CD8-positive, alpha-beta memory T cell (primary cell): ENCODE measurements around the gene TBC1D17. TPM values are rescaled to one million over a fixed set of nuclear protein-coding genes. Genes with fewer than 3 reads are reported as not detected.

Experiments
- CTCF ChIA-PET: fragments of 350-600 bp; sonication (Branson Sonifier 250); formaldehyde crosslinking; loops from one replicate; lab custom pipeline; 2021; ENCODE audit warnings: antibody characterized with exemption; lab: Charles Lee
- POLR2A ChIA-PET: fragments of 350-600 bp; sonication (Branson Sonifier 250); formaldehyde crosslinking; loops from one replicate; lab custom pipeline; 2021; ENCODE audit warnings: antibody characterized with exemption; lab: Charles Lee
- DNase-seq, 5 donors: peaks; one replicate each; pipeline versions ENCODE4 v3.0.0 to v3.0.0-alpha.2; 2020 to 2022; ENCODE audit warnings: mixed read lengths in 1 of 5
- H3K27ac ChIP-seq: one replicate; pipeline ENCODE4 v1.7.0; 2013; ENCODE audit warnings: low read depth, mild to moderate bottlenecking, low read length, moderate library complexity
- H3K27me3 ChIP-seq: 2 replicates; pipeline ENCODE4 v1.7.0; 2013; ENCODE audit warnings: low read length, mild to moderate bottlenecking; ENCODE audit not compliant: insufficient read depth, poor library complexity, severe bottlenecking
- H3K36me3 ChIP-seq: 2 replicates; pipeline ENCODE4 v1.7.0; 2013; ENCODE audit warnings: mild to moderate bottlenecking, low read length, moderate library complexity; ENCODE audit not compliant: insufficient read depth
- H3K4me1 ChIP-seq: 2 replicates; pipeline ENCODE4 v1.7.0; 2013; ENCODE audit warnings: mild to moderate bottlenecking, low read length, moderate library complexity; ENCODE audit not compliant: insufficient read depth
- H3K4me3 ChIP-seq: 2 replicates; pipeline ENCODE4 v1.7.0; 2013; ENCODE audit warnings: mild to moderate bottlenecking, low read length
- H3K9me3 ChIP-seq: 2 replicates; pipeline ENCODE4 v1.7.0; 2013; ENCODE audit warnings: mild to moderate bottlenecking, low read length
- H3K27ac Mint-ChIP-seq, 8 donors: one replicate each; pipeline ENCODE4 v1.8.0; 2020 to 2021; ENCODE audit warnings: mixed read lengths in 8 of 8, mild to moderate bottlenecking in 6 of 8, inconsistent platforms in 3 of 8, moderate library complexity in 3 of 8
- H3K27me3 Mint-ChIP-seq, 2 donors: one replicate each; pipeline ENCODE4 v1.8.0; 2020 to 2021; ENCODE audit warnings: mixed read lengths in 2 of 2, mild to moderate bottlenecking in 1 of 2, moderate library complexity in 1 of 2
- H3K36me3 Mint-ChIP-seq, 3 donors: one replicate each; pipeline ENCODE4 v1.8.0; 2020 to 2021; ENCODE audit warnings: mixed read lengths in 3 of 3, inconsistent platforms in 1 of 3, mild to moderate bottlenecking in 1 of 3
- H3K4me1 Mint-ChIP-seq, 3 donors: one replicate each; pipeline ENCODE4 v1.8.0; 2020 to 2021; ENCODE audit warnings: mixed read lengths in 3 of 3, inconsistent platforms in 1 of 3, mild to moderate bottlenecking in 1 of 3
- H3K4me3 Mint-ChIP-seq, 7 donors: one replicate each; pipeline ENCODE4 v1.8.0; 2020 to 2021; ENCODE audit warnings: mixed read lengths in 7 of 7, mild to moderate bottlenecking in 6 of 7, moderate library complexity in 4 of 7, inconsistent platforms in 2 of 7
- H3K9me3 Mint-ChIP-seq, 5 donors: one replicate each; pipeline ENCODE4 v1.8.0; 2020 to 2022; ENCODE audit warnings: mixed read lengths in 5 of 5, mild to moderate bottlenecking in 3 of 5, moderate library complexity in 2 of 5, inconsistent platforms in 1 of 5
- polyA plus RNA-seq: library from polyadenylated mRNA; unstranded; fragments of 300-500 nt; fragmentation: Illumina TruSeq; gene quantifications from one replicate; pipeline ENCODE4 v1.2.3, GENCODE V29; 2021
- total RNA-seq, 2 experiments: library from RNA; stranded (reverse); gene quantifications; one replicate each; pipeline ENCODE4 v1.2.3, GENCODE V29; 2021

TBC1D17 gene
- total and polyA plus RNA-seq, 3 experiments from 2014 or later, result 16.8 to 33.5 (median 31.7) TPM

DNA sequence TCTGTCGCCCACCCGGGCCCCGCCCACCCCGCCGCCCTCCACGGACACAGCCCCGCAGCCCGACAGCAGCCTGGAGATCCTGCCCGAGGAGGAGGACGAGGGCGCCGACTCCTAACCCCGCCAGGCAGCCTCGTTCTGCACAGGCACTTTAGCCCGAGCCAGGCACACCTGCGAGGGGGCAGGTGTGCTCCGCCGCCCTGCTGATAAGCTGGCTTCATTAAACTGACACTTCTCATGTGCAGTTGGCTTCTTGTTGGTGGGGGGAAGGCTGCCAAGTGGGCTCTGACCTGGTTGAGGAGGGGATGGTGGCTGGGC, 11.0 kb downstream of the TBC1D17 start:
- Histone ChIP-seq H3K9me3 (no peaks in the 10 kb centered on the region), H3K4me1 (peaks cover 5% of the 10 kb centered on the region), H3K4me3 (no peak overlapping the region), H3K36me3 (peaks cover 5% of the 10 kb centered on the region), H3K27ac (no peak overlapping the region), H3K27me3 (no peaks in the 10 kb centered on the region)
- Mint-ChIP-seq H3K36me3 (peaks cover under 1 to 28% (median 2%) of the 10 kb centered on the region in 3 donors), H3K9me3 (no peaks in the 10 kb centered on the region), H3K27ac (no peak overlapping the region), H3K4me1 (peaks cover 7 to 19% (median 13%) of the 10 kb centered on the region in 3 donors), H3K4me3 (peak overlapping the region in 2 of 7 donors; percentile 37 to 86), H3K27me3 (peaks cover 0 to 2% of the 10 kb centered on the region in 2 donors)
- DNase-seq, result no peak
- ChIA-PET CTCF (no interaction called here), POLR2A (no interaction called here)

DNA sequence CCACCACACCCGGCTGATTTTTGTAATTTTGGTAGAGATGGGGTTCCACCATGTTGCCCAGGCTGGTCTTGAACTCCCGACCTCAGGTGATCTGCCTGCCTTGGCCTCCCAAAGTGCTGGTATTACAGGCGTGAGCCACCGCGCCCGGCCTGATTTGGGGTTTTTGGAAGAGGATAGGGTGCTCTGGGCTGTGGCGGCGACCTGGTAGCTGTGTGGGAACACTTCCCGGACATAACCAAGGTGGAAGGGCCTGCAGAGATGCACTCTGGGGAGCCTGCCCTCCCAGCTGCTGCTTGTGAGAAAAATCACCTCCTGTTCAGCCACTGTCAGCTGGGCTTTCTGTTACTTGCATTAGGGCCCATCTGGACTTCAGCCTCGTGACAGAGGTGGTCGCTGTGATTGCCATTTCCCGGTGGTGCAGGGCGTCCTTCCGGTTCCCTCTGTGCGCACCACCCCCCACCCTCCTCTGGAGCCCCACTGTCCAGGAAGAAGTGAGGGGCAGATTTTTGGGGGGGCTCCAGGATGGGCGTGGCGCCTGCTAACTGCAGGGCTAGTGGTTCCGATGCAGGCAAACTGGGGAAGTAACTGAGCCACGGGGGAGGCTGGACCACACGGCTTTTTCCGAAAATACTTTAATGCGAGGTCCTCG, 11.7 kb downstream of the TBC1D17 start:
- H3K9me3 Mint-ChIP-seq, result no peaks in the 10 kb centered on the region
- peaks cover 7 to 19% (median 13%) of the 10 kb centered on the region in 3 donors for H3K4me1 Mint-ChIP-seq
- peaks cover 0 to 22% (median 2%) of the 10 kb centered on the region in 3 donors for H3K36me3 Mint-ChIP-seq
- H3K4me1 ChIP-seq, result peaks cover 5% of the 10 kb centered on the region
- CTCF ChIA-PET, result interaction anchor here (0.6 to 1.0 kb wide), 2 partner anchors 13 to 39 kb away, joined by 3 to 4 read pairs; partner anchors contain the start of gene ATF5
- DNase-seq, result no peak
- H3K27me3 ChIP-seq, result no peaks in the 10 kb centered on the region
- peak overlapping the region; percentile 38 for H3K27ac ChIP-seq
- no peak overlapping the region for H3K4me3 ChIP-seq
- no peaks in the 10 kb centered on the region for H3K36me3 ChIP-seq
- peak overlapping the region in 2 of 8 donors; percentile 27 to 32 for H3K27ac Mint-ChIP-seq
- POLR2A ChIA-PET, result interaction anchor here (1.1 kb wide), 1 partner anchor 12 kb away, joined by 3 read pairs; the partner anchor contains the start of genes AKT1S1 and TBC1D17
- H3K27me3 Mint-ChIP-seq, result peaks cover 0 to 2% of the 10 kb centered on the region in 2 donors
- peak overlapping the region in 5 of 7 donors; percentile 8 to 47 (median 35) for H3K4me3 Mint-ChIP-seq
- no peaks in the 10 kb centered on the region for H3K9me3 ChIP-seq

DNA sequence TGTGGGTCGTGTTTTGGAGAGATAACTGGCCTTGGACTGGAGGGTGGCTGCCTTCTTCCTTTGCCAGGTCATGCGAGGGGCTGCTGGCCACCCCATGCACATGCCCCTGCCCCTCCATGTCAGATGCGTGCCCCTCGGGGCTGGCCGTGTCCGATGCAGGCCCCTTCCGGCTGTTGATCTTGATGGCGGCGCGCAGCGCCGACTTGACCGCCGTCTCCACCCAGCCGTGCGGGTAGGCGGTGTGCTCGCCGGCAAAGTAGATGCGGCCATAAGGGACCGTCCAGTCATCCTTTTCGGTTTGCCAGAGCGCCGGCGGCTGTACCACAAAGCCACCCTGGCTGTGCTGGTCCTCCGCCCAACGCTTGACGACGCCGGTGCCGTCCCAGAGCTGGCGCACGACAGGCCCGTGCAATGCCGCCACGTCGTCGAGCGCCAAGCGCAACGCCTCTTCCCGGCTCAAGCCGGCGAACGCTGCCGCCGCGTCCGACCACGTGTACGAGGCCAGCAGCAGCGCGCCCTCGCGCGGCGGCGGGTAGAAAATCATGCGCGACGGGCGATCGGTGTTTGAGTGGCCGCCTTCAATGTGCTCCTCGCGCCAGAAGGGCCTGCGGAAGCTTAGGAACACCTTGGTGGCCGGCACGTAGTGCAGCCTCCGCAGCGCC, 12.3 kb downstream of the TBC1D17 start:
- Histone ChIP-seq H3K27me3 (no peaks in the 10 kb centered on the region), H3K36me3 (no peaks in the 10 kb centered on the region), H3K9me3 (no peaks in the 10 kb centered on the region), H3K4me3 (peak overlapping the region; percentile 59), H3K4me1 (peaks cover 5% of the 10 kb centered on the region), H3K27ac (peak overlapping the region; percentile 38)
- H3K36me3 Mint-ChIP-seq, result peaks cover 0 to 16% (median 0%) of the 10 kb centered on the region in 3 donors
- H3K4me1 Mint-ChIP-seq, result peaks cover 7 to 19% (median 13%) of the 10 kb centered on the region in 3 donors
- peaks cover 0 to 2% of the 10 kb centered on the region in 2 donors for H3K27me3 Mint-ChIP-seq
- CTCF ChIA-PET, result interaction anchor here (0.7 to 1.3 kb wide), 8 partner anchors 9 to 77 kb away, joined by 3 to 6 read pairs (median 3); partner anchors contain the start of genes AKT1S1, ATF5, FUZ and PTOV1
- H3K4me3 Mint-ChIP-seq, result peak overlapping the region; percentile 65 to 85 (median 83)
- POLR2A ChIA-PET, result interaction anchor here (1.1 kb wide), 2 partner anchors 13 to 39 kb away, joined by 3 to 7 read pairs; partner anchors contain the start of genes AKT1S1, ATF5, NUP62 and TBC1D17
- peak overlapping the region; percentile 68 to 91 (median 85) for H3K27ac Mint-ChIP-seq
- DNase-seq, result peak; percentile 56 to 76 (median 70)
- no peaks in the 10 kb centered on the region for H3K9me3 Mint-ChIP-seq

DNA sequence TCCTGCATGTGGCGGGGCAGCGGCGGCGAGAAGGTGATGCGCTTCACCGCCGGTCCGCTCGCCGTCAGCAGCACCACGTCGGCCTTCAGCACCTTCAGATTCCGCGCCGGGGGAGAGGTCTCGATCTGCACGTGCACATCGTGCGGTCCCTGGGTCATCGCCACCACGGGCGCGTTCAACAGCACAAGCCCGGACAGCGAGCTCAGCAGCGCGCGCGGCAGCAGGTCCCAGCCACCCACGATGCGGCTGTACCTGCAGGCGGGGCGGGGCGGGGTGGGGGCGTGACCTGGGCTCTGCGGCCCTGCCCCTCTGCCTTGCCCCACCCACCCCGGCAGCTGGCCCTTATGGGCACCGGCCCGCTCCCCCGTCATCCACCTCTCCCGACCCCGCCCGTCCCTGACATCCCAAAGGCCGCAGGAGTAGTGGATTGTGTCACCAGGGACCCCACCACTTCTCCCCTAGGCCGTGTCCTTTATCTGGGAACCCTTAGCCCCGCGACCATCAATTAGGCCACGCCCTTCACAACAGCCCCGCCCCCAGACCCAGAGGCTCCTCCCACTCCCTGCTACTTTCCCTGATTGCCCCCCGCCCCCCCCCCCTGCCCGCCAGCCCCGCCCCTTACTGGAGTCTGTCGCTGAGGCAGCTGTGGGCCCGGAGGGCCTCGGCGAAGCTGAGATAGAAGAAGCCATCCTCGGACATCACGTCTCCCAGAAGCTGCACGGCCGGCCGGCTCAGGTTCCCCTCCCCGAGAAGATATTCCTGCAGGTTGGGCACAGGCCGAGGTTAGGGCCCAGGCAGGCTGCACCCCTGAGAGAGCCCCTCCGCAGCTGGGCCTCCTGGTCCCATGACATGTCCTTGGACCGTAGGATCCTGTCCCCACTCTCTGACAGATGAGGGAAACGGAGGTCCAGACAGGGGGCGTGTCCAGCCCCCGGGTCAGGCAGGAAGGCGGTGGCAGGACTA, 13.1 kb downstream of the TBC1D17 start:
- H3K27me3 Mint-ChIP-seq, result peaks cover 0 to 2% of the 10 kb centered on the region in 2 donors
- ChIA-PET CTCF (interaction anchor here (0.7 to 1.7 kb wide), 10 partner anchors 9 to 78 kb away, joined by 3 to 6 read pairs (median 3); partner anchors contain the start of genes AKT1S1, ATF5, FUZ and NUP62), POLR2A (interaction anchor here (0.5 to 1.1 kb wide), 2 partner anchors 38 to 546 kb away, joined by 3 to 7 read pairs; partner anchors contain the start of genes ATF5 and NUP62)
- H3K4me3 ChIP-seq, result peak overlapping the region; percentile 59
- no peaks in the 10 kb centered on the region for H3K9me3 ChIP-seq
- no peaks in the 10 kb centered on the region for H3K36me3 ChIP-seq
- H3K36me3 Mint-ChIP-seq, result peaks cover 0 to 10% (median 0%) of the 10 kb centered on the region in 3 donors
- peaks cover 5% of the 10 kb centered on the region for H3K4me1 ChIP-seq
- peak overlapping the region; percentile 65 to 85 (median 83) for H3K4me3 Mint-ChIP-seq
- peak overlapping the region; percentile 68 to 92 (median 86) for H3K27ac Mint-ChIP-seq
- H3K4me1 Mint-ChIP-seq, result peaks cover 7 to 24% (median 16%) of the 10 kb centered on the region in 3 donors
- H3K27ac ChIP-seq, result peak overlapping the region; percentile 38
- peak in 4 of 5 donors; percentile 50 to 71 (median 70) for DNase-seq
- no peaks in the 10 kb centered on the region for H3K9me3 Mint-ChIP-seq
- no peaks in the 10 kb centered on the region for H3K27me3 ChIP-seq

DNA sequence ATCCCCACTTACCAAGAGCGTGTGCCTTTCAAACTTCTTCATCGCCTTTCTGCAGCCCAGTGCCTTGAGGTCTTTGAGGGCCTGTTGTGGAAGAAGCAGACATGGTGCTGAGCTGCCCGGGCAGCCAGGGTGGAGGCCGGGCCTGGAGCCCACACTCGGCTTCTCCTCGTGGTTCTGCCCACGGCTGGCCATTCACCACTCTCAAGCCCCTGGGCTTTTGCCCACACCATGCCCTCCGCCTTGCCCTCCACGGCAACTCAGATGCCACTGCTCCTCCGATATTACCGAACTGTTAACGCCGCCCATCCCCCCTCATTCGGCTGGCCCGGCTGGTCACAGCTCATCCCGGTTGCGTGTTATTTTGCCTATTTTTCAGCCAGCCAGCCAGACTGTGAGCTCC, 13.9 kb downstream of the TBC1D17 start:
- CTCF ChIA-PET, result interaction anchor here (1.1 to 1.7 kb wide), 3 partner anchors 14 to 79 kb away, joined by 3 to 4 read pairs (median 3); partner anchors contain the start of genes AKT1S1, ATF5, FUZ and NUP62
- no peaks in the 10 kb centered on the region for H3K36me3 ChIP-seq
- no peak for DNase-seq
- POLR2A ChIA-PET, result interaction anchor here (0.9 kb wide), 1 partner anchor 38 kb away, joined by 11 read pairs; the partner anchor contains the start of gene ATF5
- no peaks in the 10 kb centered on the region for H3K27me3 ChIP-seq
- Mint-ChIP-seq H3K36me3 (peaks cover 0 to 7% (median 0%) of the 10 kb centered on the region in 3 donors), H3K27me3 (peaks cover 0 to 2% of the 10 kb centered on the region in 2 donors), H3K9me3 (no peaks in the 10 kb centered on the region), H3K4me1 (peaks cover 11 to 32% (median 21%) of the 10 kb centered on the region in 3 donors), H3K4me3 (peak overlapping the region in 5 of 7 donors; percentile 32 to 80 (median 41)), H3K27ac (peak overlapping the region in 6 of 8 donors; percentile 51 to 94 (median 80))
- H3K4me1 ChIP-seq, result peaks cover 10% of the 10 kb centered on the region
- no peaks in the 10 kb centered on the region for H3K9me3 ChIP-seq
- H3K4me3 ChIP-seq, result no peak overlapping the region
- no peak overlapping the region for H3K27ac ChIP-seq

DNA sequence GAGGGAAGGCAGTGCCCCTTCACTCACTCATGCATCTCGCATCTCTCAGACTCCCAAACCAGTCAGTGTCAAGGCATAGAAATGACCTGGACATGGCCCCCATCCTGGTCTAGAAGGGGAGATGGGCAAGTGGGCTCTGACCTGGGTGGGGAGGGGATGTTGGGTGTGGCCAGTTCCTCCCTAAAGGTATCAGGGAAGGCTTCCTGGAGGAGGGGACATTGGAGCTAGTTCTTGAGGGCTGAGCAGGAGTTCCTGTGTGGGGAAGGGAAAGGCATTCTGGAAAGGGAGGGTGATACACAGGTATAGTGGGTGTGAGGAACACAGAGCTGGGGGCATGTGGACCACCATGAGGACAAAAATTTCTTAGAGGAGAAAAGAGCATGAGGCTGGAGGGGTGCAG, 15.2 kb downstream of the TBC1D17 start:
- Histone ChIP-seq H3K27ac (no peak overlapping the region), H3K27me3 (no peaks in the 10 kb centered on the region), H3K9me3 (no peaks in the 10 kb centered on the region), H3K4me3 (no peak overlapping the region), H3K4me1 (peaks cover 23% of the 10 kb centered on the region), H3K36me3 (no peaks in the 10 kb centered on the region)
- no peak for DNase-seq
- H3K27me3 Mint-ChIP-seq, result peaks cover 0 to 2% of the 10 kb centered on the region in 2 donors
- peak overlapping the region in 7 of 8 donors; percentile 57 to 87 (median 81) for H3K27ac Mint-ChIP-seq
- CTCF ChIA-PET, result interaction anchor here (1.6 to 1.9 kb wide), 2 partner anchors 13 to 175 kb away, joined by 3 to 4 read pairs; no protein-coding TSS in a partner anchor
- no peaks in the 10 kb centered on the region for H3K9me3 Mint-ChIP-seq
- peaks cover 0 to 3% (median 0%) of the 10 kb centered on the region in 3 donors for H3K36me3 Mint-ChIP-seq
- H3K4me1 Mint-ChIP-seq, result peaks cover 24 to 45% (median 35%) of the 10 kb centered on the region in 3 donors
- peak overlapping the region in 4 of 7 donors; percentile 22 to 43 (median 30) for H3K4me3 Mint-ChIP-seq
- POLR2A ChIA-PET, result no interaction called here
